HepG2 (cell line): ENCODE measurements around the gene PRR15L. TPM values are rescaled to one million over a fixed set of nuclear protein-coding genes. Genes with fewer than 3 reads are reported as not detected.

Experiments used
- FOSL2 ChIP-seq: sonication (generic); formaldehyde crosslinking; IDR thresholded peaks from 2 replicates; pipeline ENCODE4 v1.4.0; 2020; ENCODE audit warnings: missing genetic modification reagents
- HDAC1 ChIP-seq: sonication (generic); formaldehyde crosslinking; IDR thresholded peaks from 2 replicates; pipeline ENCODE4 v1.5.1; 2020; ENCODE audit warnings: mild to moderate bottlenecking, missing genetic modification reagents
- JUNB ChIP-seq: sonication (generic); formaldehyde crosslinking; IDR thresholded peaks from 2 replicates; pipeline ENCODE4 v1.8.0; 2022; ENCODE audit warnings: missing genetic modification reagents, mild to moderate bottlenecking, borderline replicate concordance
- MED1 ChIP-seq: sonication (generic); formaldehyde crosslinking; IDR thresholded peaks from 2 replicates; pipeline ENCODE4 v1.4.0; 2020; ENCODE audit warnings: missing genetic modification reagents
- MIER2 ChIP-seq: IDR thresholded peaks from 2 replicates; pipeline ENCODE4 v1.6.1; 2016; ENCODE audit warnings: missing biosample characterization, missing genetic modification reagents
- MYNN ChIP-seq: sonication (generic); formaldehyde crosslinking; IDR thresholded peaks from 2 replicates; pipeline ENCODE4 v1.4.0; 2020; ENCODE audit warnings: mild to moderate bottlenecking, low read depth, missing genetic modification reagents
- PHF21A ChIP-seq: sonication (generic); formaldehyde crosslinking; IDR thresholded peaks from 2 replicates; pipeline ENCODE4 v1.5.0; 2020; ENCODE audit warnings: mild to moderate bottlenecking, missing genetic modification reagents
- PRMT3 ChIP-seq: sonication (generic); formaldehyde crosslinking; IDR thresholded peaks from 2 replicates; pipeline ENCODE4 v1.8.1; 2022; ENCODE audit warnings: low read depth, mild to moderate bottlenecking, moderate library complexity, missing genetic modification reagents, borderline replicate concordance
- RAD51 ChIP-seq: fragments of 450-650 bp; IDR thresholded peaks from 2 replicates; pipeline ENCODE4 v1.6.1; 2016; ENCODE audit warnings: borderline replicate concordance
- SOX13 ChIP-seq, 3 experiments: fragments of 450-650 bp in 1 of 3; sonication (generic) in 1 of 3; formaldehyde crosslinking in 1 of 3; IDR thresholded peaks in 2 of 3; conservative IDR thresholded peaks in 1 of 3; 2 replicates each; pipeline versions ENCODE4 v1.5.0 to v1.6.1; 2016 to 2020; ENCODE audit warnings: antibody characterized with exemption in 1 of 3, mild to moderate bottlenecking in 1 of 3, missing compliant biosample characterization in 1 of 3, missing genetic modification reagents in 1 of 3, moderate library complexity in 1 of 3
- SRSF1 ChIP-seq: fragments of 200-400 bp; formaldehyde crosslinking; optimal IDR thresholded peaks from 2 replicates; pipeline ENCODE3; 2017; ENCODE audit warnings: mild to moderate bottlenecking, low read depth, low read length, moderate library complexity
- TARDBP ChIP-seq: sonication (generic); formaldehyde crosslinking; IDR thresholded peaks from 2 replicates; pipeline ENCODE4 v1.8.0; 2022; ENCODE audit warnings: mild to moderate bottlenecking, missing genetic modification reagents
- TCF7 ChIP-seq: sonication (generic); IDR thresholded peaks from 2 replicates; pipeline ENCODE4 v1.6.1; 2016; ENCODE audit warnings: antibody characterized with exemption, low read depth
- ZBTB7A ChIP-seq: sonication (generic); formaldehyde crosslinking; IDR thresholded peaks from 2 replicates; pipeline ENCODE4 v1.8.0; 2022; ENCODE audit warnings: mild to moderate bottlenecking, missing genetic modification reagents
- ZNF224 ChIP-seq: sonication (generic); formaldehyde crosslinking; IDR thresholded peaks from 2 replicates; pipeline ENCODE4 v1.5.0; 2020; ENCODE audit warnings: mild to moderate bottlenecking, missing genetic modification reagents
- ZNF263 ChIP-seq: sonication (generic); formaldehyde crosslinking; IDR thresholded peaks from 2 replicates; pipeline ENCODE4 v1.4.0; 2020; ENCODE audit warnings: missing genetic modification reagents
- ZNF383 ChIP-seq: sonication (generic); formaldehyde crosslinking; IDR thresholded peaks from 2 replicates; pipeline ENCODE4 v1.4.0; 2020; ENCODE audit warnings: missing genetic modification reagents, mild to moderate bottlenecking, borderline replicate concordance
- ZNF75D ChIP-seq: sonication (generic); formaldehyde crosslinking; IDR thresholded peaks from 2 replicates; pipeline ENCODE4 v1.8.1; 2023; ENCODE audit warnings: missing genetic modification reagents, mild to moderate bottlenecking, borderline replicate concordance
- ZZZ3 ChIP-seq: sonication (generic); formaldehyde crosslinking; IDR thresholded peaks from 2 replicates; pipeline ENCODE4 v1.4.0; 2020; ENCODE audit warnings: missing genetic modification reagents, mild to moderate bottlenecking, borderline replicate concordance
- polyA plus RNA-seq, 8 experiments: library from polyadenylated mRNA; depleted of rRNA in 3 of 8; stranded (reverse) in 7 of 8; unstranded in 1 of 8; fragments of >200 nt; fragmentation: Illumina TruSeq in 4 of 8; extraction: Trizol in 4 of 8; gene quantifications; 2 replicates each; pipeline versions ENCODE4 v1.2.1 to v1.2.3, GENCODE V29; 2011 to 2016; ENCODE audit warnings: low read depth in 4 of 8, missing spikeins in 1 of 8, mixed read lengths in 1 of 8; ENCODE audit not compliant: insufficient read depth in 1 of 8
- total RNA-seq, 5 experiments: library from RNA; depleted of rRNA; stranded (reverse); fragments of >200 nt; fragmentation: Illumina TruSeq; extraction: Trizol; gene quantifications; 2 replicates each; pipeline ENCODE4 v1.2.3, GENCODE V29; 2016; ENCODE audit warnings: low read depth in 1 of 5
- TF ChIP-seq, protein P1 (sequence below): IDR thresholded peaks from 2 replicates; pipeline ENCODE4 v1.4.0; 2020; ENCODE audit warnings: mild to moderate bottlenecking, missing genetic modification reagents
- TF ChIP-seq, protein P2 (sequence below): sonication (generic); formaldehyde crosslinking; IDR thresholded peaks from 2 replicates; pipeline ENCODE4 v1.4.0; 2020; ENCODE audit warnings: missing genetic modification reagents
- TF ChIP-seq, protein P3 (sequence below): IDR thresholded peaks from 2 replicates; pipeline ENCODE4 v1.6.1; 2012; ENCODE audit warnings: inconsistent platforms
- TF ChIP-seq, protein P4 (sequence below): sonication (generic); formaldehyde crosslinking; conservative IDR thresholded peaks from 2 replicates; pipeline ENCODE4 v1.4.0; 2020; ENCODE audit warnings: mild to moderate bottlenecking, missing genetic modification reagents, moderate library complexity

The PRR15L gene
- total and polyA plus RNA-seq, 2 of the 13 experiments (the other 11 are each of a cell fraction or from before 2014, with no cell fraction given), result 0.44 to 2.0 TPM

DNA sequence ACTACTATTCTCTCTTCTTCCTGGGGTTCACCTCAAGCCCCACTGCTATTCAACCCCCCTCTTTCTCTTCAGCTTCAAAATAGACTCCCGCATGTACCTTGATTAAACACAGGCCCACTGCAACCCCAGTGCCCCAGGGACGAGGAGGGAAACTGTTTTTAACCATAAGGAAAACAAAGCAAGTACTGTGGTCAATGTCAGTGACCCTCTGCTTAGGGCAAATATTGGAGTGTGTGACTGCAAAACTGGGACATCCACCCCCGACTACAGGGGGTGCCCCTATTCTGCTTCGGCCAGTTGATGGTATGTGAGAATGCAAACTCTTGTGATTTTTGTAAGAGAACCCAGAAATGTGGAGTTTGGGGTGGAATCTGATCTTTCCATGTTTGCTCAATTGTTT, 25.8 kb downstream of the PRR15L start (continued):
- TF ChIP-seq, protein P1, sequence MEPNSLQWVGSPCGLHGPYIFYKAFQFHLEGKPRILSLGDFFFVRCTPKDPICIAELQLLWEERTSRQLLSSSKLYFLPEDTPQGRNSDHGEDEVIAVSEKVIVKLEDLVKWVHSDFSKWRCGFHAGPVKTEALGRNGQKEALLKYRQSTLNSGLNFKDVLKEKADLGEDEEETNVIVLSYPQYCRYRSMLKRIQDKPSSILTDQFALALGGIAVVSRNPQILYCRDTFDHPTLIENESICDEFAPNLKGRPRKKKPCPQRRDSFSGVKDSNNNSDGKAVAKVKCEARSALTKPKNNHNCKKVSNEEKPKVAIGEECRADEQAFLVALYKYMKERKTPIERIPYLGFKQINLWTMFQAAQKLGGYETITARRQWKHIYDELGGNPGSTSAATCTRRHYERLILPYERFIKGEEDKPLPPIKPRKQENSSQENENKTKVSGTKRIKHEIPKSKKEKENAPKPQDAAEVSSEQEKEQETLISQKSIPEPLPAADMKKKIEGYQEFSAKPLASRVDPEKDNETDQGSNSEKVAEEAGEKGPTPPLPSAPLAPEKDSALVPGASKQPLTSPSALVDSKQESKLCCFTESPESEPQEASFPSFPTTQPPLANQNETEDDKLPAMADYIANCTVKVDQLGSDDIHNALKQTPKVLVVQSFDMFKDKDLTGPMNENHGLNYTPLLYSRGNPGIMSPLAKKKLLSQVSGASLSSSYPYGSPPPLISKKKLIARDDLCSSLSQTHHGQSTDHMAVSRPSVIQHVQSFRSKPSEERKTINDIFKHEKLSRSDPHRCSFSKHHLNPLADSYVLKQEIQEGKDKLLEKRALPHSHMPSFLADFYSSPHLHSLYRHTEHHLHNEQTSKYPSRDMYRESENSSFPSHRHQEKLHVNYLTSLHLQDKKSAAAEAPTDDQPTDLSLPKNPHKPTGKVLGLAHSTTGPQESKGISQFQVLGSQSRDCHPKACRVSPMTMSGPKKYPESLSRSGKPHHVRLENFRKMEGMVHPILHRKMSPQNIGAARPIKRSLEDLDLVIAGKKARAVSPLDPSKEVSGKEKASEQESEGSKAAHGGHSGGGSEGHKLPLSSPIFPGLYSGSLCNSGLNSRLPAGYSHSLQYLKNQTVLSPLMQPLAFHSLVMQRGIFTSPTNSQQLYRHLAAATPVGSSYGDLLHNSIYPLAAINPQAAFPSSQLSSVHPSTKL (CRISPR knock-in tag), result peak; percentile 10; the same call in 1 of the 2 replicates
- TF ChIP-seq TCF7, result no peak
- TF ChIP-seq MIER2 (CRISPR knock-in tag), result 0 out of 2 replicates have a peak, but pooled peaks have one; percentile 19
- no peak for TF ChIP-seq ZNF383 (CRISPR knock-in tag)
- peak; percentile 65 for TF ChIP-seq PHF21A (CRISPR knock-in tag)
- TF ChIP-seq, protein P2, sequence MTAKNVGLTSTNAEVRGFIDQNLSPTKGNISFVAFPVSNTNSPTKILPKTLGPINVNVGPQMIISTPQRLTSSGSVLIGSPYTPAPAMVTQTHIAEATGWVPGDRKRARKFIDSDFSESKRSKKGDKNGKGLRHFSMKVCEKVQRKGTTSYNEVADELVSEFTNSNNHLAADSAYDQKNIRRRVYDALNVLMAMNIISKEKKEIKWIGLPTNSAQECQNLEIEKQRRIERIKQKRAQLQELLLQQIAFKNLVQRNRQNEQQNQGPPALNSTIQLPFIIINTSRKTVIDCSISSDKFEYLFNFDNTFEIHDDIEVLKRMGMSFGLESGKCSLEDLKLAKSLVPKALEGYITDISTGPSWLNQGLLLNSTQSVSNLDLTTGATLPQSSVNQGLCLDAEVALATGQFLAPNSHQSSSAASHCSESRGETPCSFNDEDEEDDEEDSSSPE (CRISPR knock-in tag), result peak; percentile 33; the same call in 1 of the 2 replicates
- no peak for TF ChIP-seq SRSF1
- TF ChIP-seq MYNN (CRISPR knock-in tag), result no peak
- no peak for TF ChIP-seq PRMT3 (CRISPR knock-in tag)
- no peak for TF ChIP-seq MED1 (CRISPR knock-in tag)
- TF ChIP-seq, protein P3, sequence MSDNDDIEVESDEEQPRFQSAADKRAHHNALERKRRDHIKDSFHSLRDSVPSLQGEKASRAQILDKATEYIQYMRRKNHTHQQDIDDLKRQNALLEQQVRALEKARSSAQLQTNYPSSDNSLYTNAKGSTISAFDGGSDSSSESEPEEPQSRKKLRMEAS, result peak; percentile 50; the same call in 1 of the 2 replicates
- no peak for TF ChIP-seq ZBTB7A (CRISPR knock-in tag)
- TF ChIP-seq, protein P4, sequence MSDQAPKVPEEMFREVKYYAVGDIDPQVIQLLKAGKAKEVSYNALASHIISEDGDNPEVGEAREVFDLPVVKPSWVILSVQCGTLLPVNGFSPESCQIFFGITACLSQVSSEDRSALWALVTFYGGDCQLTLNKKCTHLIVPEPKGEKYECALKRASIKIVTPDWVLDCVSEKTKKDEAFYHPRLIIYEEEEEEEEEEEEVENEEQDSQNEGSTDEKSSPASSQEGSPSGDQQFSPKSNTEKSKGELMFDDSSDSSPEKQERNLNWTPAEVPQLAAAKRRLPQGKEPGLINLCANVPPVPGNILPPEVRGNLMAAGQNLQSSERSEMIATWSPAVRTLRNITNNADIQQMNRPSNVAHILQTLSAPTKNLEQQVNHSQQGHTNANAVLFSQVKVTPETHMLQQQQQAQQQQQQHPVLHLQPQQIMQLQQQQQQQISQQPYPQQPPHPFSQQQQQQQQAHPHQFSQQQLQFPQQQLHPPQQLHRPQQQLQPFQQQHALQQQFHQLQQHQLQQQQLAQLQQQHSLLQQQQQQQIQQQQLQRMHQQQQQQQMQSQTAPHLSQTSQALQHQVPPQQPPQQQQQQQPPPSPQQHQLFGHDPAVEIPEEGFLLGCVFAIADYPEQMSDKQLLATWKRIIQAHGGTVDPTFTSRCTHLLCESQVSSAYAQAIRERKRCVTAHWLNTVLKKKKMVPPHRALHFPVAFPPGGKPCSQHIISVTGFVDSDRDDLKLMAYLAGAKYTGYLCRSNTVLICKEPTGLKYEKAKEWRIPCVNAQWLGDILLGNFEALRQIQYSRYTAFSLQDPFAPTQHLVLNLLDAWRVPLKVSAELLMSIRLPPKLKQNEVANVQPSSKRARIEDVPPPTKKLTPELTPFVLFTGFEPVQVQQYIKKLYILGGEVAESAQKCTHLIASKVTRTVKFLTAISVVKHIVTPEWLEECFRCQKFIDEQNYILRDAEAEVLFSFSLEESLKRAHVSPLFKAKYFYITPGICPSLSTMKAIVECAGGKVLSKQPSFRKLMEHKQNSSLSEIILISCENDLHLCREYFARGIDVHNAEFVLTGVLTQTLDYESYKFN (CRISPR knock-in tag), result peak; percentile 63
- no peak for TF ChIP-seq TARDBP (CRISPR knock-in tag)
- peak; percentile 29; the same call in 1 of the 2 replicates for TF ChIP-seq HDAC1 (CRISPR knock-in tag)
- TF ChIP-seq JUNB (CRISPR knock-in tag), result no peak
- no peak for TF ChIP-seq ZNF75D
- TF ChIP-seq FOSL2 (CRISPR knock-in tag), result no peak
- no peak for TF ChIP-seq ZZZ3 (CRISPR knock-in tag)
- TF ChIP-seq ZNF224, result no peak
- no peak for TF ChIP-seq SOX13 (IDR thresholded peaks at IDR 0.05)
- TF ChIP-seq SOX13 (CRISPR knock-in tag; conservative IDR thresholded peaks at IDR 0.05 in 1 of 2, IDR thresholded peaks at IDR 0.05 in 1 of 2), result peak in 1 of 2 experiments; percentile 58; a peak in 1 of 4 replicates
- TF ChIP-seq RAD51, result no peak
- TF ChIP-seq ZNF263 (CRISPR knock-in tag), result no peak
